ENCODE results near the gene PIGM. TPM values are rescaled to one million over a fixed set of nuclear protein-coding genes. Genes with fewer than 3 reads are reported as not detected.

Gene PIGM
- 1 to 10 TPM; 3.6 to 5.3 TPM for total RNA-seq

DNA sequence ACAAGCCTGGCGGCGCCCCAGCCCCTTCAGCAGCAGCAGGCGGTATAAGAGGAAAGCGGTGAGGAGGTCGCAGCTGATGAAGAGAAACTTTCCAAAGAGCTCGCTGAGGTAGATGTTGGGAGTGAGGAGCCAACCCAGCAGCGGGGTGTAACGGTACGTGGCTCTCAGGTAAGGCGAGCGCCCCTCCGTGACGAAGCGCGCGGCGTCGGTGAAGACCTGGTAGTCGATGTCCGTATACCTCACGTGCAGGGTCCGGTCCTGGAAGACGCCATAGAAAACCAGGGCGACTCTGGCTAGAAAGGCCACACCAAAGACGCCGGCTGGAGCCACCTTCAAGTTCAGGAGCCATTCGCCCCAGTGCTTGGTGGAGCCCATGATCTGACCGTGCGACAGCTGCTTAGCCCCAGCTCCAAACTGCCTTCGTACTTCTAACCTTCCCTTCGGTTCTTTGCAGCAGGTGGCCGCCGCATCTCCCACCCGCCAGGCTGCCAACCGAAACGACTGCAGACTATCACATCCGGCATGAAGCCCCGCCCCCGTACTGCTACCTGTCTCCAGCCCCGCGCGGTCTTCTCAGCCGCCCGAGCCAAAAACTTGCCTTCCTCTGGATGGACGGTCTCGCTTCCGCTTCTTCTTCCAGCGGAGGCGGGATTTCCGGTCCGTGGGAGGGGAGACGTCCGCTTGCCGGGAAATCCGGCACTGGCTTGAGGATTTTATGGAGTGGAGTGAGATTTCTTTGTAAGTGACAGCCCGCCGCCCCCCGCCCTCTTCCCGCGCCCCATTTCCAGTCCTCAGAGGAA lies at the start of gene PIGM:
TSS of gene PIGM (minus strand) at position 626 of the 800 bp plus-strand sequence. CDS start at position 375, 251 bp downstream.
- ATAC-seq (peak; percentile 98), DNase-seq (ENCODE audit: low spot score in 2 of 2) (peak; percentile 91 to 93)
- Mint-ChIP-seq H3K36me3 (peaks cover 15 to 26% of the 10 kb centered on the region in 2 donors), H3K27ac (peak within 1 kb of the TSS; percentile 86 to 97), H3K9me3 (no peaks in the 10 kb centered on the region)

DNA sequence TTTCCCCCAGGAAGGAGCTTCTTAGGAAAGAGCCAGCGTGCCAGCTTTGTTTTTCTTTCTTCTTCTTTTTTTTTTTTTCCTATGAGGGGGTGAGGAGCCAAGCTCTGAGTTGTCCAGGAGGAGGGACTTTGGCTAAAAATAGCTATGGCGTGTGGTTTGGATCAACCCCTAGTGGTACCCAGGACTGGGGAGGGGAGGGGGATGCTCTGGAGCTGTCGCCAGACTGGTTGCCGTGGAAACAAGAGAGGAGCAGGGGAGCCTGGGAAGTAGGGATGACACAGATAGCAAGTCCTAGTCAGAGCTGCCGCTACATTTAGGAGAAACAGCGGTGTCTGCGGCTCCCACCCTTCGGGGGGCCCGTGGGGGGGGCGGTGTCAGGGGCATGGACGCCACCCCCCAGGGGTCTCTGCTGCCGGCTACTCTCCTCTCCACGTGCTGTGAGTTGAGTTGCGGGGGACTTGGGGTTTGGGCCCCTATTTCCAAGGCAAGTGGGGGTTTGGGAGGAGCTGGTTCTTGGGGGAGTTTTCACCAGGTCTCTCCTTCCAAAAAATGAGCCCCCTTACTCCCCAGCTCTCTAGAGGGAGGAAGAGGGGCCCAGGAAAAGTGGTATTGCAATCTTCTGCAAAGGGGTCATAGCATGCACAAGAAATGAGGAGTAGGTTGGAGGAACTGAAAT lies 49.6 kb upstream of the PIGM start, which contains the start of gene KCNJ9:
TSS of gene KCNJ9 (plus strand) at position 278 of the 676 bp plus-strand sequence. CDS start 2,493 bp downstream, outside the sequence.
- H3K27ac Mint-ChIP-seq = peak within 1 kb of the TSS in 1 of 2 donors; percentile 56

GRCh38 chr1:160080381-160081100 lies 48.8 kb upstream of the PIGM start:
- Mint-ChIP-seq H3K27ac (no peak overlapping the region), H3K9me3 (no peaks in the 10 kb centered on the region), H3K36me3 (no peaks in the 10 kb centered on the region)
- no peak for DNase-seq (ENCODE audit: low spot score in 2 of 2)
- peak in 1 of 2 donors; percentile 56 for ATAC-seq

More for the DNA sequence above, 49.6 kb upstream of the PIGM start, which contains the start of gene KCNJ9:
- Mint-ChIP-seq H3K9me3 (no peaks in the 10 kb centered on the region), H3K36me3 (no peaks in the 10 kb centered on the region)
- DNase-seq (ENCODE audit: low spot score in 2 of 2) (no peak), ATAC-seq (no peak)

DNA sequence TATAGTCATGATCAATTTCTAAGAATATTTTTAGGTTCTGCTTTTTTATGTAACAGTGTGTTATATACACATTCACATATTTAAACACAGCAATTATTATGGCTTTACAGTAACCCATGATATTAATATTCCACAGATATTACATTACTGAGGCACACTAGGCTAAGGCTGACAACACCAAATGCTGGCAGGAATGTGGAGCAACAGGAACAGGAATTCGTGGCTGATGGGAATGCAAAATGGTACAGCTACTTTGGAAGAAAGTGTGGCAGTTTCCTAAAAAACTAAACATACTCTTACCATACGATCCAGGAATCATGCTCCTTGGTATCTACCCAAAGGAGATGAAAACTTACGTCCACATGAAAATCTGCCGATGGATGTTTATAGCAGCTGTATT lies 47.7 kb upstream of the PIGM start:
- no peaks in the 10 kb centered on the region for H3K36me3 Mint-ChIP-seq
- H3K27ac Mint-ChIP-seq = no peak overlapping the region
- no peak for DNase-seq (ENCODE audit: low spot score in 2 of 2)
- no peaks in the 10 kb centered on the region for H3K9me3 Mint-ChIP-seq
- no peak for ATAC-seq

GRCh38 chr1:160078512-160079195 lies 46.9 kb upstream of the PIGM start:
- H3K36me3 Mint-ChIP-seq = no peaks in the 10 kb centered on the region
- H3K27ac Mint-ChIP-seq = peak overlapping the region in 1 of 2 donors; percentile 5
- peak in 1 of 2 donors; percentile 76 for DNase-seq (ENCODE audit: low spot score in 2 of 2)
- no peaks in the 10 kb centered on the region for H3K9me3 Mint-ChIP-seq
- ATAC-seq = peak; percentile 85 to 86

- no peak for DNase-seq (ENCODE audit: low spot score in 2 of 2)
- no peaks in the 10 kb centered on the region for H3K9me3 Mint-ChIP-seq
- H3K36me3 Mint-ChIP-seq = no peaks in the 10 kb centered on the region
- no peak overlapping the region for H3K27ac Mint-ChIP-seq
- ATAC-seq = no peak
Observed at GRCh38 chr1:160077486-160077885, 45.7 kb upstream of the PIGM start.

DNA sequence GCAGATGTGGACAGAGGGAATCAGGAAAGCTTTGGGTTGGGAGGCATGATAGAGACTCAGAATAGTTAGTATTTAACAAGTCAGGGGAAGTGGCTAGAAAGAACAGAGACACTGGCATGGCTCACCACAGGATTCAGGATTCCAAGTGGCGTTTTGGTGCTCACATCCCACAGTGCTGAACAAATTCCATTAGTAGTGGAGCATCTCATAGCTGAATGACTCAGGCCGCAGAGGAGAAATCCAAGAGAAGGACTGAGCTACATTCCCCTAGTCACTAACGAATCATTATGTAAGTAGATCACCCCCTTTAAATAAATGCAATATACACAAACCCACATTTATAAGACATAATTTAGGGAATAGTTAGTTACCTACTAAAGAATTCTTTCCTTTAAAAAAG lies 44.5 kb upstream of the PIGM start:
- no peak for DNase-seq (ENCODE audit: low spot score in 2 of 2)
- ATAC-seq = no peak
- H3K9me3 Mint-ChIP-seq = no peaks in the 10 kb centered on the region
- H3K27ac Mint-ChIP-seq = no peak overlapping the region
- no peaks in the 10 kb centered on the region for H3K36me3 Mint-ChIP-seq

- DNase-seq (ENCODE audit: low spot score in 2 of 2) = no peak
- H3K9me3 Mint-ChIP-seq = no peaks in the 10 kb centered on the region
- H3K27ac Mint-ChIP-seq = no peak overlapping the region
- no peak for ATAC-seq
- H3K36me3 Mint-ChIP-seq = no peaks in the 10 kb centered on the region
Observed at GRCh38 chr1:160075836-160076235, 44.0 kb upstream of the PIGM start.

DNA sequence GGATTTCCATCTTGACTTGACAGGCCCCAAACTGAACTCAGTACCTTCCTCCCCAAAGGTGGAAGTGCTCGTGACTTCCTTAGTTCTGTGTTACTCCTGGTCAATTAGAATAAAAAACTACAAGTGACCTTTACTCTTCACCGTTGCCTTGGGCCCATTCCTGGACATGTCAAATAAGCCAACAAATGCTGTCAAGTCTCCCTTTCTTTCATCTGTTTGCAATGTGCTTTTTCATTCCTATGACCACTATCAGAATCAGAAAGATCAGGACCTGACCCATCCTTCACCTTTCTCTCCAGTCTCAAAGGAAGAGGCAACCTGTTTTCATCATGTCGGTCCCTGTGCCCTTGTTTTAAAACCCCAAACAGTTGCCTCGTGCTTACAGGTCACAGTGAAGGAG lies 43.1 kb upstream of the PIGM start:
- no peaks in the 10 kb centered on the region for H3K9me3 Mint-ChIP-seq
- no peak overlapping the region for H3K27ac Mint-ChIP-seq
- ATAC-seq = no peak
- DNase-seq (ENCODE audit: low spot score in 2 of 2) = no peak
- H3K36me3 Mint-ChIP-seq = no peaks in the 10 kb centered on the region

- H3K27ac Mint-ChIP-seq = no peak overlapping the region
- no peak for DNase-seq (ENCODE audit: low spot score in 2 of 2)
- no peaks in the 10 kb centered on the region for H3K36me3 Mint-ChIP-seq
- no peak for ATAC-seq
- H3K9me3 Mint-ChIP-seq = no peaks in the 10 kb centered on the region
Observed at GRCh38 chr1:160071289-160071688, 39.5 kb upstream of the PIGM start.

DNA sequence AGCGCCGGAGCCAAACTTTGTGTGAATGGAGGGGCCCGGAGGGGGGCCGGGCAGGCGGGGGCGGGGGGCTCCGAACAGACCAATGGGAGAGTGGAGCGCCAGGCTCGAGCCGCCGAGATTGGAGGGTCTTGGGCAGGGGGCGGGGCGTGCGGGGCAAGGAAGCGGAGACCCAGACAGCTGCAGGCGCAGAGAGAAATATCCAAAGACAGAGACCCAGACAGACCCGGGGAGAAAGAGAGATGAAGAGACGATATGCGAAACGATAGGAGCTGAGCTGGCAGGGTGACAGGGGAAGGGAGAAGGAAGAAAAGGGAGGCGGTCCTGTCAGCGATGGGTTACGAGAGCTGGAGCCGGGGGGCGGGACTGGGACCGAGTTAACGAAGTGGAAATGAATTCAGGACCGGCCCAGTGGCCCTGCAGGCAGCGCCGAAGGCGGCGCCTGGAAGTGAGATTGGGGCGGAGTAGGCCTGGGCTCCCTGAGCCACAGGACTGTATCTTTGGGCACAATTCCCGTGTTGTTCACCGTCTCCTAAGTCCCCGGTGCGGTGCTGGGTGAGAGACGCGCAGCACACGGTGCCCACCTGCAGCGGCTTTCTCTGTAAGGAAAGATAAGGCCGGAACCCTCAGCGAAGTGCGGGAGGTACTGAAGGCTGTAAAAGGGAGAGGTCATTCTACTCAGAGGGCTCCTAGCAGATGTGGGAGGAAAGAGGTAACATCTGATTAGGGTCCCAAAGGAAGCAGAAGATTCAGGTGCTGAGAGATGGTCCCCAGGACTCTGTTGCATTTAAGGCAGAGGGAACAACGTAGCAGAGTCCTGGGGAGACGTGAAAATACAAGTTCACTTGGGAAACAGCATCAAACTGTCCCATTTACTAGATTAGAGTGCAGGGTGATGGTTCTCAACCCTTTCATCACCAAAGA lies 38.7 kb upstream of the PIGM start:
- Mint-ChIP-seq H3K9me3 (no peaks in the 10 kb centered on the region), H3K36me3 (no peaks in the 10 kb centered on the region), H3K27ac (peak overlapping the region; percentile 17 to 46)
- peak in 1 of 2 donors; percentile 55 for DNase-seq (ENCODE audit: low spot score in 2 of 2)
- ATAC-seq = peak; percentile 65 to 82

DNA sequence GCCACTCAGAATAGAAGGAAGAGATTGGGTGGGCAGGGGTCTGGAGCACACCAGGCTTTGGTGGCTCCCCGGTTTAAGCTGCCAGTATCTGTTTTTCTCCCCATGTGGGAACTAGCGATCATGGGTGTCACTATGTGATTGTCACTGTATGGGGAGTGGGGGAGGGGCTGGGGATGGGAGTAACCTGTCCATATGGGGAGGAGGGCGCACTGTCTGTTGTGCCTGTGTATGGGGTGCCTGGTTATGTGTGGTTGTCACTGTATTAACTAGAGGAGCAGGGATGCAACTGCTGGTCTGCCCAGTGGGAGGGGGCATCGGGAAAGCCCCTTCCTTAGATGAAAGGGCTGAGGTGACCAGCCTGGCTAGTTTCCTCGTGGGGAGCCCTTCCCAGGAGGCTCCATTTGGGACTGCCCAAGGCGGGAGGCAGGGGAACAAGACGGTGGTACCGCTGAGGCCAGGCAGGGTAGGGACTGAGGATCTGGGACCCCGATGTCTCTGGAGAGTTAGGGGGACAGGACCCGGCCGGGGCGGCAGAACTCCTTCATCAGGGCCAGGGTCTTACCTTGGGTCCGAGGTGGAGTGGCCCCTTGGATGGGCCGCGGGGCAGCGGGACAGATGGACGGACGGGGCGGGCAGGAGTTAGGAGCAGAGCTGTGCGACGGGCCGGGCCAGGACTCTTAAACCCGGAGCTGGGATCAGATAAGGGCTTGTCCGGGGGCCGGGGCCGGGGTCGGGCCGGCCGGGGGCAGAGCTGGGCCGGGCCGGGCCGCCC lies 37.9 kb upstream of the PIGM start, which contains the start of gene KCNJ10:
TSS of gene KCNJ10 (minus strand) at position 701 of the 772 bp plus-strand sequence. CDS start 27,628 bp downstream, outside the sequence.
- Mint-ChIP-seq H3K36me3 (no peaks in the 10 kb centered on the region), H3K9me3 (no peaks in the 10 kb centered on the region), H3K27ac (peak within 1 kb of the TSS; percentile 17 to 46)
- DNase-seq (ENCODE audit: low spot score in 2 of 2) = no peak
- ATAC-seq = no peak

- no peaks in the 10 kb centered on the region for H3K36me3 Mint-ChIP-seq
- DNase-seq (ENCODE audit: low spot score in 2 of 2) = no peak
Observed at GRCh38 chr1:160068225-160068624, 36.4 kb upstream of the PIGM start.

GRCh38 chr1:160066829-160067745 lies 35.3 kb upstream of the PIGM start:
- DNase-seq (ENCODE audit: low spot score in 2 of 2) = no peak
- no peak overlapping the region for H3K27ac Mint-ChIP-seq
- H3K9me3 Mint-ChIP-seq = no peaks in the 10 kb centered on the region
- H3K36me3 Mint-ChIP-seq = no peaks in the 10 kb centered on the region
- no peak for ATAC-seq

More at GRCh38 chr1:160068225-160068624, 36.4 kb upstream of the PIGM start:
- ATAC-seq = no peak
- Mint-ChIP-seq H3K27ac (no peak overlapping the region), H3K9me3 (no peaks in the 10 kb centered on the region)

Measured in activated naive CD4-positive, alpha-beta T cell treated with anti-CD3 and anti-CD28 coated beads, Interleukin-2, amount 50 U/mL, for 72 hours (primary cell).